GM21528 (cell line): Measurements from ENCODE around the gene WDR45.

Source experiments
- ATAC-seq: cut with Tn5 transposase; IDR thresholded peaks from one replicate; pipeline ENCODE4 v1.9.1; 2021; ENCODE audit warnings: mild to moderate bottlenecking, moderate library complexity; ENCODE audit not compliant: unreplicated experiment, low FRiP score

WDR45 gene

GRCh38 chrX:49075347-49075746, 4.3 kb downstream of the WDR45 start:
- no peak for ATAC-seq

- peak; percentile 79 for ATAC-seq
Measured at GRCh38 chrX:49073601-49074575, 5.8 kb downstream of the WDR45 start, which contains the start of gene PRAF2. PRAF2 (minus strand) TSS chrX:49074002; CDS start chrX:49073987, 15 bp downstream.

GRCh38 chrX:49072712-49073095, 7.0 kb downstream of the WDR45 start:
- ATAC-seq: no peak

GRCh38 chrX:49071877-49072711, 7.6 kb downstream of the WDR45 start:
- no peak for ATAC-seq

DNA sequence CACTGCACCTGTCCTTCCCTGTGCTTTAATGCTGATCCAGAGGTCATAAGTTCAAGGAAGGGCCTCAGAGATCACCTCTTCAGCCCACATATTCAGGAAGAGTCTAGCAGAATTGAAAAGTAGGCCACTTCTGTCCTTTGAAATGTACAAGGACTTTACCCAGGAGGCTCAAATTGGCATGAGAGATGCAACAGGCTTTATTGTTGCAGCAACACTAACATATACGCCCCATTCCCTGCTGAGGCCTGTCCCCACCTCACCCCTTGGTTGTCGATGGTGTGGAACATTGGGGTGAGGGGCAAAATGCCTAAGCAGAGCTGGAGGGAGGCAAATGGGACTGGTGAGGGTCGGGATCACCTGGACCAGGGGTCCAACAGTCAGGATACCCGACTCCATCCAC, 8.7 kb downstream of the WDR45 start:
- ATAC-seq: no peak

DNA sequence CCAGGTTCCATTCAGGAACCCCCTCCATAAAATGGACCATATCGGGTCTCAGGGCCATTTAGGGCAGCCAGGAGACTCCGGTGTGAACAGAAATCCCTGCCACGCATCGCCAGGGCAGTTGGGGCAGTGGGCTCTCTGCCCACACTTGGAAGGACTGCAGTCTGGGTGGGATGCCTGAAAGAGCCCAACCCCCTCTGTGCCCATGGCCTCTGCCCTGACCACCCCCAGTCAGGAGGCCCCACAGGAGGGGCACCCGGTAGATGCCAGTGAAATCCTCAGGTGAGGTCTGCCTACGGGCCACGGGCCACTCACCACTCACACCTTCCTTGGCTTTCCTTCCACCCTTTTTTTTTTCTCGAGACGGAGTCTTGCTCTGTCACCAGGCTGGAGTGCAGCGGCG, 10.6 kb downstream of the WDR45 start:
- ATAC-seq: no peak

- no peak for ATAC-seq
Measured at GRCh38 chrX:49067285-49068120, 12.2 kb downstream of the WDR45 start.

DNA sequence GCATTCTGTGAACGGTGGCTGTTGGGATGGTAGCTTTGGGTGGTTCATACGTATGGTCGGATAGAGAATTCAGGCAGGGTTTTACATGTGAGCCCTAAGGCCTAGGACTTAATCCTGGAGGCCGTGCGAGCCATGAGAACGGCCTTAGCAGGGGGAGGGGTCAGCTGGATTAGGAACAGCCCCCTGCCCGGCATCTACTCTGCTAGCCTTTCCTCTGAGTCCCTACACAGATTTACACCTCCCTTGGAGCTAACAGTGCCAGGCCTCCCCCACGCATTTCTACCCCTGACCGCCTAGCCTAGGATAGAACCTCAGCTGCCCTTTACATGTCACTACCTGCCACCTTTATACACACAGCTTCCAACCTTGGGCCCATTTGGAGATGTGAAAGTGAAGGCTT, 13.0 kb downstream of the WDR45 start:
- no peak for ATAC-seq

GRCh38 chrX:49066278-49066677, 13.4 kb downstream of the WDR45 start:
- no peak for ATAC-seq

DNA sequence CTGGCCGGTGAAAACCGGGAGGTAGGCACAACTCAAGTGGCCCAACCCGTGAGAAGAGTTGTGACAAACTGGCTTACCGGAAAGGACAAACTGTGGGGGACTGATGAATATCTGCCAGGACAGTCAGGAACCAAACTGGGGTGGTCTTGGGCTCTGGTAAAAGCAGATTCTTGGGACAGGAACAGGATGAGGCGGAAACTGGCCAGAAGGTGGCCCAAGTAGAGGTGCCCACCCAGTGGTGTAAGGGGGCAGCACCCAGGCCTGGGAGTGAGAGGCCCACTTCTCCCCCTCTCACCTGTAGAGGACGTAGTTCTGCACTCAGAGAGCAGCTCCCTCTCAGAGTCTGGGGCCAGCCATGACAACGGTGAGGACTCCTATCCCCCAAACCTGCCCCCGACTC, 15.0 kb downstream of the WDR45 start:
- ATAC-seq: no peak

DNA sequence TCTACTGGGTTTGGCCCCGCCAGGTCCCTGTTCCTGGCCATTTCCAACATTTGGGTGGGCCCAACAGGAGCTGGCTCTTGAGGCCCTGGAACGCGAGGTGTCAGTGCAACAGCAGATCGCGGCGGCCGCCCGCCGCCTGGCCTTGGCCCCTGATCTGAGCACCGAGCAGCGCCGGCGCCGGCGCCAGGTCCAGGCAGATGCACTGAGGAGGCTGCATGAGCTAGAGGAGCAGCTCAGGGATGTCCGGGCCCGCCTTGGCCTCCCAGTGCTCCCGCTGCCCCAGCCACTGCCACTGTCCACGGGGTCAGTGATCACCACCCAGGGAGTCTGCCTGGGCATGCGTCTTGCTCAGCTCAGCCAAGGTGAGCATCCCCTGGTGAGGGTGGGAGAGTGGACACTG, 15.4 kb downstream of the WDR45 start:
- ATAC-seq: no peak

- no peak for ATAC-seq
Measured at GRCh38 chrX:49063715-49064114, 16.0 kb downstream of the WDR45 start.

GRCh38 chrX:49061916-49062315, 17.8 kb downstream of the WDR45 start:
- no peak for ATAC-seq

DNA sequence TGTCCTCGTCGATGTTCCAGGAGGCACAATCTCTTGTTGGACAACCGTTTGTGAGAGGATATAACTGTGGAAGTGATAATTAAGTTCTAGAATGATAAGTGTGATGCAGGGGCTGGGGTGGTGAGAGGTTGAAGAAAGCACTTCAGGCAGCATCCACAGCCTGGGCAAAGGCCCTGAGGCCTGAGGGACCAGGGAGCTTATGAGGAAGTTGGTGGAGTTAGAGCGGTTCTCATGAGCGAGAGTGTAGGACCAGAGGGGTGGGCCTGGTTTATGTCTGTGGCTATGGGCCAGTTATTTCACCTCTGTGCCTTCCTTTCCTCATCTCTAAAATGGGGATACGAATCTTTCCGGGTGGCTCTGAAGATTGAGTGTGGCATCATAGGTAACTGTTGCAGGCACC, 18.2 kb downstream of the WDR45 start:
- ATAC-seq: no peak

DNA sequence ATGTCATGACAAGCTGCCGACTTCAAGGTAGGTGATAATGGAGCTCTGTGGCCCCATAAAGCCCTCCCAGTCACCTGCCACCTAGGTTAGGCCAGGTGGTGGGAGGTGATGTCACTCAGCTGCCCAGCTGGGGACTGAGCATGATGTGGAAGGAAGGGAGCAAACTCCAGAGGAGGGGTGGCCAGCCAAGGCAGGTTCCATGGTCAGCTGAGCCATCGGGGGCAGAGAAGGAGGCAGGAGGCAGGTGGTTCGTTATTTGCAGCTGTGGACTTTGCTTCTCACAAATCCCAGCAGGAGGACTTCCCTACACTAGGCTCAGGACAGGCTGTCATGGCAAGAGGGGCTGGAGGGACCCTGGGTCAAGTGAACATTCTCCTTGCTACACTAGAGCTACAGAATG, 18.8 kb downstream of the WDR45 start:
- no peak for ATAC-seq

GRCh38 chrX:49059681-49060085, 20.0 kb downstream of the WDR45 start:
- ATAC-seq: no peak

GRCh38 chrX:49059201-49059600, 20.5 kb downstream of the WDR45 start:
- no peak for ATAC-seq

DNA sequence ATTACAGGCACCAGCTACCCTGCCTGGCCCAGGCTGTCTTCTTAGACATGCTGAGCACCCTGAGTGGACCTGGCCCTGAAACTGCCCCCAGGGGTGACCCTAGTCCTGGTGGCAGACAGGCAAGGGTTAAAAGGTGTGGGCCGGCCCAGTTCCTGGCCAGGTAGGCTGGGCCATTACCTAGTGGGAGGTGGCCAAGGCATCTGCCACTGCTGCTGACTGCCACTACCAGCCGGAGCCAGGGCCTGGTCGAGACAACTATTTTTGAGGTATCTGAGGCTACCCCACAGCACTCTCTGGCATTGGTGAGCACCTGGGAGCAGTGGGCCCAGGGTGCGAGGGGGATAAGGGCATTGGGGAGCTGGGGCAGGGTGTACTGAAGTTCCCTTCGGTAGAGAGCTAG, 20.9 kb downstream of the WDR45 start, which contains the start of gene CCDC120:
TSS of gene CCDC120 (plus strand) at position 206 of the 400 bp plus-strand sequence. CDS start 3,043 bp downstream, outside the sequence.
- no peak for ATAC-seq

DNA sequence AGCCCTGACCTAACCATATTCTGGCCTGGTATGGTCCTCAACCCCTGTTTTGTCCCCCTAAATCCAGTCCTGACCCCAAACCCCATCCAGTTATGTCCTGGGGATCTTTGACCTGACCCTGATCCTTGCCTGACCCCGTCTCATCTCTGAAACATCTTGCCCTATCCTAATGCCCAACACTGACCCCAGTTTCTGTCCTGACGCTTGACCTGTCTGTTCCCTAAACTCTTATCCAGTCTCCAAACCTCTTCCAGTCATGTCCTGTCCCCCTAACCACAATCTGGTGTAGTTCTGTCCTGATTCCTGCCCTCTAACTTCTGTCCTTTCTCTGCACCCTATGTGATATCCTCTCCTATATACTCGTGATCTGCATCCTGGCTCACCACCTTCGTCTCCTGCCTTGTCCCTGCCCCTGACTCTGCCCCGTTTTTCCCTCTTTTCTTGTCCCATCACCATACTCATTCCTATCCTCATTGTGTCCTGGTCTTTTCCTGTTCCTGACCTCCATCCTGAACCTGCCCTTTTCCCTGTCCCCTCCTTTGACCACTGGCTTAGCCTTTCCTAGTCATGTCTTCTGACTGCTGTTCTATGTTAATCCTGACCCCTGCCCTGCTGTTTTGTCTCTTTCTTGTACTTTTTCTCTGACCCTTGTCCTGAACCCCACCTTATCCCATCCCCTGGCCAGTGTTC, 25.5 kb downstream of the WDR45 start:
- no peak for ATAC-seq
